Cardiac muscle cell (in vitro differentiated cells and primary cell): Measurements from ENCODE around the gene APBB2. TPM values are rescaled to one million over a fixed set of nuclear protein-coding genes. Genes with fewer than 3 reads are reported as not detected.

Source experiments
- DNase-seq, 2 donors: peaks; one replicate each; pipeline versions ENCODE4 v3.0.0 to v3.0.0-alpha.2; 2010 to 2017; ENCODE audit warnings: low read depth in 1 of 2, low spot score in 1 of 2
- H3K27ac ChIP-seq: fragments of 200-600 bp; sonication (generic); 2 replicates; pipeline ENCODE4 v1.5.1; 2016
- H3K27me3 ChIP-seq: fragments of 200-600 bp; sonication (generic); 2 replicates; pipeline ENCODE4 v1.6.0; 2016; ENCODE audit warnings: control low read depth
- H3K36me3 ChIP-seq: fragments of 200-600 bp; sonication (generic); 2 replicates; pipeline ENCODE4 v1.5.1; 2016; ENCODE audit warnings: control low read depth
- H3K4me1 ChIP-seq: fragments of 200-600 bp; sonication (generic); 2 replicates; pipeline ENCODE4 v1.8.1; 2017; ENCODE audit warnings: low read depth, mild to moderate bottlenecking, mixed run types
- H3K4me3 ChIP-seq: fragments of 200-600 bp; sonication (generic); 2 replicates; pipeline ENCODE4 v1.5.1; 2016; ENCODE audit warnings: mild to moderate bottlenecking
- H3K9me3 ChIP-seq: fragments of 200-600 bp; sonication (generic); 2 replicates; pipeline ENCODE4 v1.5.1; 2017; ENCODE audit warnings: low read depth, mild to moderate bottlenecking, control low read depth
- polyA plus RNA-seq: library from polyadenylated mRNA; unstranded; fragments of >200 nt; fragmentation: Nextera tagmentation; extraction: Ambion mirVana; gene quantifications from 2 replicates; pipeline ENCODE4 v1.2.1, GENCODE V29; 2016
- total RNA-seq: library from RNA; depleted of rRNA; stranded (reverse); fragments of >200 nt; gene quantifications from 2 replicates; pipeline ENCODE4 v1.2.3, GENCODE V29; 2016
- TF ChIP-seq, protein P1 (sequence below): IDR thresholded peaks from 2 replicates; pipeline ENCODE4 v1.5.1; 2012; ENCODE audit warnings: low read depth, mild to moderate bottlenecking, low read length

The APBB2 gene
- total and polyA plus RNA-seq, 2 experiments from 2014 or later, result 4.6 to 14.9 TPM

DNA sequence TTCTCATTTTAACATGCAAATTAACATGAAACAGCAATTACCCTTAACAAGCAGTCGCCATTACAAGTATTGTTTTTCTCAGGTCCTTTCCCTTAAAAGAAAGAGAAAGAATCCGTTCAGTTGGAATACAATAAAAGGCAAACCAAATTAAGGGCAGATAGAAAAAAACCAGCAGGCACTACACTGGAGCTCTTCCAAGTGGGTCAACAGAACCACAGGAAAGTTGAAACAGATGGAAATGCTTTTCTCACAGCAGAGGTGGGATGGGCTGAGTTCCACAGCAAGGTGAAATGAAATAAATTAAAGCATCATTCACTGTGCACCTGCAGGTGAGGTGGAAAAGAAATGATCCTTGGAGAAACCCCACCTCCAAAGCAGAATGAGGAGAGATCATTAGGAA lies 102.6 kb downstream of the APBB2 start:
- Histone ChIP-seq H3K4me1 (no peaks in the 10 kb centered on the region), H3K36me3 (no peaks in the 10 kb centered on the region), H3K4me3 (no peak overlapping the region), H3K27ac (no peak overlapping the region), H3K27me3 (no peaks in the 10 kb centered on the region), H3K9me3 (no peaks in the 10 kb centered on the region)
- no peak for DNase-seq
- TF ChIP-seq, protein P1, sequence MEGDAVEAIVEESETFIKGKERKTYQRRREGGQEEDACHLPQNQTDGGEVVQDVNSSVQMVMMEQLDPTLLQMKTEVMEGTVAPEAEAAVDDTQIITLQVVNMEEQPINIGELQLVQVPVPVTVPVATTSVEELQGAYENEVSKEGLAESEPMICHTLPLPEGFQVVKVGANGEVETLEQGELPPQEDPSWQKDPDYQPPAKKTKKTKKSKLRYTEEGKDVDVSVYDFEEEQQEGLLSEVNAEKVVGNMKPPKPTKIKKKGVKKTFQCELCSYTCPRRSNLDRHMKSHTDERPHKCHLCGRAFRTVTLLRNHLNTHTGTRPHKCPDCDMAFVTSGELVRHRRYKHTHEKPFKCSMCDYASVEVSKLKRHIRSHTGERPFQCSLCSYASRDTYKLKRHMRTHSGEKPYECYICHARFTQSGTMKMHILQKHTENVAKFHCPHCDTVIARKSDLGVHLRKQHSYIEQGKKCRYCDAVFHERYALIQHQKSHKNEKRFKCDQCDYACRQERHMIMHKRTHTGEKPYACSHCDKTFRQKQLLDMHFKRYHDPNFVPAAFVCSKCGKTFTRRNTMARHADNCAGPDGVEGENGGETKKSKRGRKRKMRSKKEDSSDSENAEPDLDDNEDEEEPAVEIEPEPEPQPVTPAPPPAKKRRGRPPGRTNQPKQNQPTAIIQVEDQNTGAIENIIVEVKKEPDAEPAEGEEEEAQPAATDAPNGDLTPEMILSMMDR, result no peak

DNA sequence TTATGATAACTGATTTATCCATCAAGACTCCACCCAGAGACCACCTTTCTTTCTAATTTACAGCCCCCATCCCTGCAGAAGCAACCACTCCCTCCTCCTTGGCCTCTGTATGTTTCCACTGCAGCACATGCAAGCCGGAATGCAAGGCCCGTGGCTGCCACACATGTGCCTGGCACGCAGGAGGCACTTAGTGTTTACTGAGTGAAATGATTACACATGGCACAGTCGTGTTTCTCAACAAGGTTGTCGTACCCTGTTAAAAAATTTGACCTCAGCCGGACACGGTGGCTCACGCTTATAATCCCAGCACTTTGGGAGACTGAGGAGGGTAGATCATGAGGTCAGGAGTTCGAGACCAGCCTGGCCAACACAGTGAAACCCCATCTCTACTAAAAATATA lies 104.3 kb downstream of the APBB2 start:
- H3K9me3 ChIP-seq, result no peaks in the 10 kb centered on the region
- DNase-seq, result no peak
- TF ChIP-seq, protein P1, result no peak
- H3K27ac ChIP-seq, result no peak overlapping the region
- H3K4me3 ChIP-seq, result no peak overlapping the region
- H3K4me1 ChIP-seq, result no peaks in the 10 kb centered on the region
- H3K36me3 ChIP-seq, result no peaks in the 10 kb centered on the region
- no peaks in the 10 kb centered on the region for H3K27me3 ChIP-seq

DNA sequence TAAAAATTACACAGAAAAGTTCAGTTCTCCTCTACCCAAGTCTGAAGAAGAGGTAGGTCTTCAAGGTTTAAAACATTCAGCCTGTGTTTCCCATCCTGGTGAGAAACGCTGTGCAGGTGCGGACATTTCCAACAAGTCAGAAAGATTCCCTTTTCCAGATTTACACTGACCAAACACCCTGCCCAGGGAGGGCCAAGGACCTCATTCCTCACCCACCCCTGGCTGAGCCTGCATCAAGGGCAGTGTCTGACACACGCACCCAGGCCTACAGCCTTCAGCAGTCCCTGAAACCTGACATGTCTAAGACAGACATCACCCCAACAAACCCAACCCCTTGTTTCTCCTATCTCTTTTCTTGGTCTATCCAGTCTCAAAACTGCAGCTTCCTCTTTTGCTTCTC lies 105.9 kb downstream of the APBB2 start:
- H3K9me3 ChIP-seq, result no peaks in the 10 kb centered on the region
- no peaks in the 10 kb centered on the region for H3K4me1 ChIP-seq
- H3K4me3 ChIP-seq, result no peak overlapping the region
- no peaks in the 10 kb centered on the region for H3K27me3 ChIP-seq
- no peak overlapping the region for H3K27ac ChIP-seq
- DNase-seq, result no peak
- TF ChIP-seq, protein P1, result no peak
- H3K36me3 ChIP-seq, result no peaks in the 10 kb centered on the region

DNA sequence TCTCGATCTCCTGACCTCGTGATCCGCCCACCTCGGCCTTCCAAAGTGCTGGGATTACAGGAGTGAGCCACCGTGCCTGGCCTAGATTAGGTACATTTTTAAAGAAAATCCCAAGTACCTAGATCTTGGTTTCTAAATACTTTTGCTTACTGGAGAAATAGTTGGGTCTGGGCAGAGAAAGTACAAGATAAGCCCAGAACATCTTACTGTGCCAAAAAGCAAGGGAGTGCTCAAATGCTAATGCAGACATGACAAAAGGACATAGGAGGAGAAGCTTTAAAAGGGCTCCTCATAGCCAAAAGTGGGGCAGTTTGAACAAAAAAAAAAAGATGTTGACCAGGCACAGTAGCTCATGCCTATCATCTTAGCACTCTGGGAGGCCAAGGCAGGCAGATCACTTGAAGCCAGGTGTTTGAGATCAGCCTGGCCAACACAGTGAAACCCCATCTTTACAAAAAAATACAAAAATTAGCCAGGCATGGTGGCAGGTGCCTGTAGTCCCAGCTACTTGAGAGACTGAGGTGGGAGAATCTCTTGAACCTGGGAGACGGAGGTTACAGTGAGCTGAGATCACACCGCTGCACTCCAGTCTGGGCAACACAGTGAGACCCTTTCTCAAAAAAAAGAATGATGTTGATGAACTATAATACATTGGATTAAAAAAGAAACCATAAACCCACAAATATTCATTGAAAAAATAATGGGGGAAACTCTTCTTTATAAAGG lies 107.5 kb downstream of the APBB2 start:
- TF ChIP-seq, protein P1, result no peak
- no peak overlapping the region for H3K27ac ChIP-seq
- H3K4me1 ChIP-seq, result peaks cover 4% of the 10 kb centered on the region
- no peaks in the 10 kb centered on the region for H3K9me3 ChIP-seq
- no peaks in the 10 kb centered on the region for H3K36me3 ChIP-seq
- peak in 1 of 2 donors; percentile 54 for DNase-seq
- H3K4me3 ChIP-seq, result no peak overlapping the region
- H3K27me3 ChIP-seq, result no peaks in the 10 kb centered on the region

DNA sequence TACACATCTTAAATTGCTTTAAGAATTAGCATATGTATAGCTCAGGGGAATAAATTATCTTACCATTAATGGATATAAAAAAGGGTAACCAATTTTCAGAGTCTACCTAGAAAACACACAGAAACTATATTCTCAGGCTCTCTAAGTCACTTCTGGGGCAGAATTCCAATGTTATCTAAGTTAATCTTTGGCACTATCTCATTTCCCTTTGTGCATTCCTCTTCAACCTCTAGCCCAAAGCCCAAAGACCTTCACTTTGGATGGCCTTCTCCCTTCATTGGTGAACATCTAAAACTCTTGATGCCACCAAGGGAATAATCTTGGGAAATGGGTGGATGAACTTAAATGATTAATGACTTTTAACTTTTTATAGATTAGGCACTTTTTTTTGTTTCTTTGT lies 108.3 kb downstream of the APBB2 start:
- no peaks in the 10 kb centered on the region for H3K9me3 ChIP-seq
- peak in 1 of 2 donors; percentile 26 for DNase-seq
- H3K27ac ChIP-seq, result no peak overlapping the region
- H3K4me3 ChIP-seq, result no peak overlapping the region
- no peaks in the 10 kb centered on the region for H3K36me3 ChIP-seq
- TF ChIP-seq, protein P1, result no peak
- no peaks in the 10 kb centered on the region for H3K27me3 ChIP-seq
- peaks cover 4% of the 10 kb centered on the region for H3K4me1 ChIP-seq

DNA sequence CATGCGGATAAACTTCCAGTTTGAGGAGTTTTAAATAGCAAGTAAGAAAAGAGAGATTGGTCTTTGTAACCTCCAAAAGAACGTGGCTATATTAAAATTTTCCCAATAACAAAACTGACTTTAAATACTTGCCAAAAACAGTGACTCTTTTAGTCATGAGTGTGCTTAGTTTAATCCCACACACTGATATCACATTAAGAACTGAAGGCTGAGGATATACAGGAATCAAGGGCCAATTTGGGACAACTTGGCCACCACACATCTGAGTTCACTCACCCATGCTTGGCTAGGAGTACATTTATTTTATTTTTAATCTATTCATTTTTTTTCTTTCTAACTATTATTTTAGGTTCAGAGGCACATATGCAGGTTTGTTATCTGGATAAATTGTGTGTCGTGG lies 110.2 kb downstream of the APBB2 start:
- Histone ChIP-seq H3K27me3 (no peaks in the 10 kb centered on the region), H3K27ac (no peak overlapping the region), H3K9me3 (no peaks in the 10 kb centered on the region), H3K4me3 (no peak overlapping the region), H3K36me3 (no peaks in the 10 kb centered on the region), H3K4me1 (peaks cover 4% of the 10 kb centered on the region)
- TF ChIP-seq, protein P1, result no peak
- no peak for DNase-seq
